Gastroesophageal sphincter (tissue), 4 donors: ENCODE results near the gene RFT1. TPM values are rescaled to one million over a fixed set of nuclear protein-coding genes. Genes with fewer than 3 reads are reported as not detected.
A peak's percentile ranks its signal among the peaks of the same experiment; 100 is the strongest.

Source experiments
- ATAC-seq: fragments of 150-250 bp; one replicate; pipeline ENCODE4 v1.9.1; 2016; ENCODE audit warnings: mild to moderate bottlenecking, moderate library complexity
- H3K27ac ChIP-seq, 4 donors: fragments of 200-600 bp; sonication (generic) in 3 of 4; 1 replicate in 3 of 4; 2 replicates in 1 of 4; pipeline ENCODE4 v1.5.1; 2016 to 2019
- H3K27me3 ChIP-seq: fragments of 200-600 bp; sonication (generic); one replicate; pipeline ENCODE4 v1.5.1; 2019
- H3K36me3 ChIP-seq, 2 donors: fragments of 200-600 bp; sonication (generic); one replicate each; pipeline ENCODE4 v1.5.1; 2019; ENCODE audit warnings: control low read depth in 1 of 2
- H3K4me1 ChIP-seq, 3 donors: fragments of 200-600 bp; sonication (generic); 1 replicate in 2 of 3; 2 replicates in 1 of 3; pipeline ENCODE4 v1.5.1; 2016 to 2019; ENCODE audit warnings: control low read depth in 2 of 3
- H3K4me3 ChIP-seq, 2 donors: fragments of 200-600 bp; sonication (generic); one replicate each; pipeline ENCODE4 v1.5.1; 2019; ENCODE audit warnings: mild to moderate bottlenecking in 1 of 2, moderate library complexity in 1 of 2
- H3K9me3 ChIP-seq, 3 donors: fragments of 200-600 bp; sonication (generic); one replicate each; pipeline ENCODE4 v1.5.1; 2017 to 2019; ENCODE audit warnings: control low read depth in 2 of 3
- EP300 ChIP-seq: sonication (generic); formaldehyde crosslinking; IDR thresholded peaks from one replicate; pipeline ENCODE4 v1.6.1; 2017; ENCODE audit warnings: antibody characterized with exemption, mild to moderate bottlenecking
- POLR2A ChIP-seq, 2 donors: fragments of 450-650 bp; IDR thresholded peaks; one replicate each; pipeline ENCODE4 v1.6.1; 2017; ENCODE audit warnings: antibody characterized with exemption in 2 of 2, mild to moderate bottlenecking in 2 of 2, moderate library complexity in 1 of 2
- POLR2AphosphoS5 ChIP-seq: sonication (generic); formaldehyde crosslinking; IDR thresholded peaks from one replicate; pipeline ENCODE4 v1.6.1; 2017; ENCODE audit warnings: antibody characterized with exemption
- WGBS, 2 donors: methylation state at CpG; one replicate each; pipeline ENCODE4 v1.1.5; 2018; ENCODE audit warnings: low coverage in 1 of 2; 5-methylcytosine and 5-hydroxymethylcytosine counted together
- total RNA-seq, 4 donors: library from RNA; depleted of rRNA; stranded (reverse); fragments of >200 nt; gene quantifications; one replicate each; pipeline ENCODE4 v1.1.0, GENCODE V29; 2016
- TF ChIP-seq, protein P1 (sequence below), 4 experiments: fragments of 200-600 bp in 2 of 4; fragments of 450-650 bp in 2 of 4; sonication (generic) in 1 of 4; IDR thresholded peaks; one replicate each; pipeline ENCODE4 v1.5.1; 2017 to 2019; ENCODE audit warnings: antibody characterized with exemption in 4 of 4, mild to moderate bottlenecking in 2 of 4, moderate library complexity in 2 of 4

Gene RFT1
- total RNA-seq, 4 donors from 2014 or later = 6.5 to 7.6 (median 7.2) TPM

DNA sequence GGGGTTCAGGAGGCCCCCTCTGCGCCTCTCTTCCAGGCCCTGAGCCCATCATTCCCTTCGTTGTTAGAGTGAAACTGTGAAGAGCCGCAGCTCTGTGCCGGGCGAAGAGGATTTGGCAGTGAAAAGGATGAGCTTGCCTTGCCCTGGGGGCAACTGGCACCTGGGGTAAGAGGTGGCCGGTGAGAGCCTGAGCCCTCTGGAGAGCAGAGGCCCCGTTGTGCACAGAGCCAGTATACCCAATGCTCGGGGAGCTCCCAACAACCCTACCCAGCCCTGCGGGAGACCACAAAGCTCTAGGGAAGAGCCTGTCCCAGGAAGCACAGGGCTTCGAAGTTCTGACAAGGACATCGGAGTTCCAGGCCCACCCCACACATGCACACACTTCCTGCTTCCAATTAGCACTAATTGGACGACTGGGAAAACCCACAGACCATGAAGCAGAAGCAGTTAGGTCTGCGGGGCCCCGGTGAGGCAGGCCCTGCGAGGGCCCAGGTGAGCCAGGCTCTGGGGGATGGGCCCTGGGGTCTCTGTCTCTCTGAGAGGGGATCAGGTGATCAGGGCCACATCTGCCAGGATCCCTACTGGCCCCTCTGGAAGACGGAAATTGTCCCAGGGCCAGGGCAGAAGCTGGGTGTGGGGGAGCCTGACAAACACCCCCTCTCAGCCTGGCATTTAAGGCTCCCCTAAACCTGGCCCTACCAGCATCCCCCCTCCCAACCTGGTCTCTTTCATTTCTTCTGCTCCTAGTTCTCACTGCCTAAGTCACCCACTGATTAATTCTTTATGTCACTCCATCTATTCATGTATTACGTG, 56.5 kb downstream of the RFT1 start:
- peak overlapping the region in 1 of 2 donors; percentile 76 for H3K4me3 ChIP-seq
- H3K27ac ChIP-seq = peak overlapping the region in 3 of 4 donors; percentile 38 to 85 (median 73)
- H3K36me3 ChIP-seq = peaks cover 0 to 15% of the 10 kb centered on the region in 2 donors
- 100% methylated on average over 1 of the region's 17 CpGs; no CpG with 5 or more reads in 1 of the 2 donors for WGBS, 2 donors
- H3K27me3 ChIP-seq = no peaks in the 10 kb centered on the region
- peaks cover 0 to 22% (median 7%) of the 10 kb centered on the region in 3 donors for H3K4me1 ChIP-seq
- ATAC-seq = no peak
- no peaks in the 10 kb centered on the region for H3K9me3 ChIP-seq
- TF ChIP-seq, protein P1, sequence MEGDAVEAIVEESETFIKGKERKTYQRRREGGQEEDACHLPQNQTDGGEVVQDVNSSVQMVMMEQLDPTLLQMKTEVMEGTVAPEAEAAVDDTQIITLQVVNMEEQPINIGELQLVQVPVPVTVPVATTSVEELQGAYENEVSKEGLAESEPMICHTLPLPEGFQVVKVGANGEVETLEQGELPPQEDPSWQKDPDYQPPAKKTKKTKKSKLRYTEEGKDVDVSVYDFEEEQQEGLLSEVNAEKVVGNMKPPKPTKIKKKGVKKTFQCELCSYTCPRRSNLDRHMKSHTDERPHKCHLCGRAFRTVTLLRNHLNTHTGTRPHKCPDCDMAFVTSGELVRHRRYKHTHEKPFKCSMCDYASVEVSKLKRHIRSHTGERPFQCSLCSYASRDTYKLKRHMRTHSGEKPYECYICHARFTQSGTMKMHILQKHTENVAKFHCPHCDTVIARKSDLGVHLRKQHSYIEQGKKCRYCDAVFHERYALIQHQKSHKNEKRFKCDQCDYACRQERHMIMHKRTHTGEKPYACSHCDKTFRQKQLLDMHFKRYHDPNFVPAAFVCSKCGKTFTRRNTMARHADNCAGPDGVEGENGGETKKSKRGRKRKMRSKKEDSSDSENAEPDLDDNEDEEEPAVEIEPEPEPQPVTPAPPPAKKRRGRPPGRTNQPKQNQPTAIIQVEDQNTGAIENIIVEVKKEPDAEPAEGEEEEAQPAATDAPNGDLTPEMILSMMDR (IDR thresholded peaks at IDR 0.05) = no peak
- TF ChIP-seq POLR2A (IDR thresholded peaks at IDR 0.05) (no peak), POLR2AphosphoS5 (no peak), EP300 (no peak)

DNA sequence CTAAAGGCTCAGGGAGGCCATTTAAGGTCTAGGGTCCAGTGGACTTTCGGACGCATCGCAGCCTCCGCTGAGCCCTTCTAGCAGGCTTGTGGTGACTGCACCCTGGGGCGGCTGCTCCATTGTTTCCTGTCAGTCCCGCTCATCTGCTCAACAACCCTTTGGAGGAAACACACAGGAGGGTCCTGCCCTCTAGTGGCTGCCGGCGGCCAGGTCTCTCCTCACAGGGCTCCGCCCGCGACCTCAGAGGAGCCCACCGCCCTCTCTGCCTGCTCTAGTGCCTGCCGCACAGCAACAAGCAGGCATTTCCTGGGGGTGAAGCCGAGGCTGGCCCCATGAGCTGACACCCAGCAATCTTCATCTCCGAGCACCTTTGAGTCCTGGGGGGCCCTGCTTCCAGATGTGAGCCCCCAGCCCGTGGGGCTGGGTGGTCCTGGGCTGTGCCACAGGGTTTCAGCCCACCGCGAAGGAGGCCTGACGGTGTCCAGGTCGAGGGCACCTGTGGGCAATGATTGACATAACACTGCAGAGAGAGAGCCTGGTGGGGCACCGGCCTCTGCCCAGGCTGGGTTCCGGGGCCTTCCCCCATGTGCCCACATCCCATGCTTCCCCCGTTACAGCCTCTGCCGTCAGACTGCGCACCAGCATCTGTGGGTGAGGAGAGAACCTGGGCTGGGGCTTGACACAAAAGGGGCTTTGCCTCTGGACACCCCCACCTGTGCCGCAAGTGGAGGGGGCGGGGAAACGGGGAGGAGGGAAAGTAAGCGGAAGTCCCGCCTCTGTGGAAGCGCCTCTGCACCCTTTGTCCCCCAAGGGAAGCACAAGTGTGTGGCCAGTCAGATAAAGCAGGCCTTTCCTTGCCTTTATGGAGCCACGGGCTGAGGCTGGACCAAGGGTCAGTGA, 57.3 kb downstream of the RFT1 start:
- H3K27ac ChIP-seq = peak overlapping the region in 3 of 4 donors; percentile 38 to 85 (median 73)
- peak; percentile 91 for ATAC-seq

DNA sequence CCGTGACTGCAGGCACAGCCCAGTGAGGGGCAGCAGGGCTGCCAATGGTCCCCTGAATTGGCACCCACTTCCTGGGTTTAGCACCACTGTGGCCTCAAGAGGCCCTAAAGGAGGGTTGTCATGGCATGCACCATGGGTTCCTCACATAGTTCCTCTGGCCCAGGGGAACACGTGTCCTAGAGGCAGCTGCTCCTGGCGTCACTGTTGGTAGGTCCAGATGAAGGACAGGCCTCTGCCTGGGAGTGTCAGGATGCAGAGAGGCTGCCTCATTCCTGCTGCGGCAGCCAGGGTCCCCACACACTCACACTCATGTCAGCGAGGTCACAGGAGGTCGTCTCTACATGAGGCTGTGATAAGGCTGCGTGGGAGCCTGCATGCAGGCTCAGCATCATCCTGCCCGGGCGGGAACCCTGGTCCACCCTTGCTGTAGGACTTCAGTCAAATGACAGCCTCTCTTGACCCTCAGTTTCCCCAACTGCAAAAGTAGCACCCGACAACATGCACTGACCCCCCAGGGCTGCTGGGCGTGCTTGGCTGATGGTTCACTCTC, 58.3 kb downstream of the RFT1 start:
- 86% methylated on average over 1 of the region's 11 CpGs; no CpG with 5 or more reads in 1 of the 2 donors for WGBS, 2 donors
- H3K27ac ChIP-seq = peak overlapping the region in 2 of 4 donors; percentile 10 to 85
- peak overlapping the region in 1 of 2 donors; percentile 76 for H3K4me3 ChIP-seq
- no peaks in the 10 kb centered on the region for H3K27me3 ChIP-seq
- H3K4me1 ChIP-seq = peaks cover 0 to 22% (median 7%) of the 10 kb centered on the region in 3 donors
- peaks cover 0 to 4% of the 10 kb centered on the region in 2 donors for H3K36me3 ChIP-seq
- no peak for TF ChIP-seq POLR2AphosphoS5
- TF ChIP-seq, protein P1 (IDR thresholded peaks at IDR 0.05) = no peak
- no peak for TF ChIP-seq EP300
- no peak for TF ChIP-seq POLR2A (IDR thresholded peaks at IDR 0.05)
- H3K9me3 ChIP-seq = no peaks in the 10 kb centered on the region
- ATAC-seq = no peak

More for the DNA sequence above, 57.3 kb downstream of the RFT1 start:
- TF ChIP-seq EP300 = no peak
- TF ChIP-seq, protein P1 (IDR thresholded peaks at IDR 0.05) = peak in 3 of 4 experiments; percentile 80 to 98 (median 90)
- Histone ChIP-seq H3K9me3 (no peaks in the 10 kb centered on the region), H3K4me1 (peaks cover 0 to 22% (median 7%) of the 10 kb centered on the region in 3 donors), H3K36me3 (peaks cover 0 to 14% of the 10 kb centered on the region in 2 donors), H3K4me3 (peak overlapping the region; percentile 46 to 76), H3K27me3 (no peaks in the 10 kb centered on the region)
- WGBS, 2 donors = no CpG with 5 or more reads among the region's 32 CpGs

DNA sequence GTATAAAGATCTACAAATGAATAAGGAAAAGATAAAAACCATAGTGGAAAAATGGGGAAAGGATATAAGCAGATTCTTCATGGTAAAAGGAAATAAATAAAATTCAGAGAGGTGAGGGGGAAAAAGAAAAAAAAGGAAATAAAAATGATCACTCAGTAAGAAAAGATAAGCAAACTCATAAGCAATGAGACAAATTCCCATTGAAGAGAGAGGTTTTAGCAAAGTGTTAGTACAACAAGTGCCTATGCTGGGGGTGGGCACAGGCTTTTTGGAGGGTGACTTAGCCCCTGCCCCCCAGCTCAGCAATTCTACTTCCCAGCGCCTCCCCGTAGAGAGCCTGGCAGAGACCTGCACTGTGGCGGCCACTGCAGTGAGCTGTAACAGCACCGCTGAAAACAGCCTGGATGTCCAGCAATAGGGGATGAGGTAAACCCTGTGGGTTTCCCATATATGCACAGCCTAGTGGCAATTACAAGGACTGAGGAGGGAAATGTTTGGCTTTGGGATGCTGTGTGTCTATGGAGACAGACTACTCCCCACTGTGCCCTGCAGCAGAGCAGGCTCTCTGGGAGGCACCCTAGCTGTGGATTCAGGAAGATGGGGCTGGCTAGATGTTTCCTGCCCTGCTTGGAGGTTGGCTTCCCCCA, 60.7 kb downstream of the RFT1 start:
- no peaks in the 10 kb centered on the region for H3K9me3 ChIP-seq
- no peak overlapping the region for H3K27ac ChIP-seq
- no peaks in the 10 kb centered on the region for H3K36me3 ChIP-seq
- H3K4me3 ChIP-seq = no peak overlapping the region
- H3K27me3 ChIP-seq = no peaks in the 10 kb centered on the region
- no peak for ATAC-seq
- WGBS, 2 donors = 74% methylated on average over 4 of the region's 4 CpGs; no CpG with 5 or more reads in 1 of the 2 donors
- no peak for TF ChIP-seq POLR2AphosphoS5
- TF ChIP-seq, protein P1 (IDR thresholded peaks at IDR 0.05) = no peak
- TF ChIP-seq POLR2A (IDR thresholded peaks at IDR 0.05) = no peak
- no peak for TF ChIP-seq EP300
- H3K4me1 ChIP-seq = peaks cover 0 to 22% (median 7%) of the 10 kb centered on the region in 3 donors
